Activated B cell treated with CpG ODN at 0.5 μM for 24 hours (primary cell): ENCODE measurements around the gene IFIT5. TPM values are rescaled to one million over a fixed set of nuclear protein-coding genes. Genes with fewer than 3 reads are reported as not detected.

Source experiments
- ATAC-seq: fragments of 200-7000 bp; cut with Tn5 transposase; one replicate; pipeline ENCODE4 v1.10.0; 2021; ENCODE audit warnings: low read depth, mild to moderate bottlenecking, moderate library complexity
- CTCF ChIA-PET: fragments of 350-600 bp; sonication (Branson Sonifier 250); formaldehyde crosslinking; loops from one replicate; lab custom pipeline; 2021; ENCODE audit warnings: antibody characterized with exemption; lab: Charles Lee
- POLR2A ChIA-PET: fragments of 350-600 bp; sonication (Branson Sonifier 250); formaldehyde crosslinking; loops from one replicate; lab custom pipeline; 2021; ENCODE audit warnings: antibody characterized with exemption; lab: Charles Lee
- DNase-seq: peaks from one replicate; pipeline ENCODE4 v3.0.0; 2022
- H3K27ac Mint-ChIP-seq: one replicate; pipeline ENCODE4 v1.8.0; 2020; ENCODE audit warnings: mixed read lengths
- H3K27me3 Mint-ChIP-seq: one replicate; pipeline ENCODE4 v1.8.0; 2021; ENCODE audit warnings: mixed read lengths
- H3K36me3 Mint-ChIP-seq: one replicate; pipeline ENCODE4 v1.8.0; 2021; ENCODE audit warnings: low read depth, mixed read lengths
- H3K4me1 Mint-ChIP-seq: one replicate; pipeline ENCODE4 v1.8.0; 2021; ENCODE audit warnings: mixed read lengths
- H3K4me3 Mint-ChIP-seq: one replicate; pipeline ENCODE4 v1.8.0; 2020; ENCODE audit warnings: mild to moderate bottlenecking, mixed read lengths
- H3K9me3 Mint-ChIP-seq: one replicate; pipeline ENCODE4 v1.8.0; 2020; ENCODE audit warnings: mixed read lengths
- intact Hi-C: fragments of 100-400 bp; cut with micrococcal nuclease; formaldehyde crosslinking; loops from one replicate; pipeline ENCODE4 v1.15.1; 2024
- total RNA-seq: library from RNA; stranded (reverse); gene quantifications from 2 replicates; pipeline ENCODE4 v1.2.3, GENCODE V29; 2022
- TF ChIP-seq, protein P1 (sequence below): fragments of 200-600 bp; IDR thresholded peaks from one replicate; pipeline ENCODE4 v1.8.0; 2022; ENCODE audit warnings: antibody characterized with exemption, mild to moderate bottlenecking

The IFIT5 gene
- total RNA-seq, 1 donor from 2014 or later = 21.3 TPM

DNA sequence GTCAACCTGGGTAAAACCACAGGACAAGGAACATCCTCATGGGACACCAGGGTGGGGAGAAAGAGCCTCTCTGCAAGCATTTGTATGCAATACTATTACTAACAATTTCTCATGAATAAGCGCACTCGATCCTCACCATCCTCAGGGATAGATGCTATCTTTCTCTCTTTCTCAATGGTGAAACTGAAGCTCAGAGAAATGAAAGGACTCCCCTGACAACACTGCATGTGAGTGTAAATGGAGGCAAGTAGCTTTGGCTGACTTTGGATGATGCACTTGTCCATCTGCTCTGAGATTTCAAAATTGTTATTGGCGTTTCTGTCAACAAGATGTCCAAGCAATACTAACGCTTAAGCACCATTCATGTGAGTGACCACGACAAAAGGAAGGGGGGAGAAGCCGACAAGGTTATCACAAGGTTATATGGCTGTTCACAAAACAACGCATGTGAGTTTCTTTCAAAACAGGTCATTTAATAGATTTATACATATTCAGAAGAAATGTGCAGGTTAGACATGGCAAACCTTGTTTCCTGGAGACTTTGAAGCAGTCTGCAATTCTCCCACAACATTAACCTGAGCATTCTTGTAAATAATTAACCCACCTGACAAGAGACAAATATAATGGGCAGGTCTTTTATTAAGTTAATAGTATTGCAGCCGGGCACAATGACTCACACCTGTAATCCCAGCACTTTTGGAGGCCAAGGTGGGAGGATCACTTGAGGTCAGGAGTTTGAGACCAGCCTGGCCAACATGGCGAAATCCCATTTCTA lies 54.0 kb downstream of the IFIT5 start:
- Mint-ChIP-seq H3K4me3 (no peak overlapping the region), H3K27me3 (no peaks in the 10 kb centered on the region), H3K4me1 (no peaks in the 10 kb centered on the region), H3K36me3 (no peaks in the 10 kb centered on the region), H3K27ac (no peak overlapping the region), H3K9me3 (no peaks in the 10 kb centered on the region)
- ChIA-PET POLR2A (no interaction called here), CTCF (no interaction called here)
- TF ChIP-seq, protein P1, sequence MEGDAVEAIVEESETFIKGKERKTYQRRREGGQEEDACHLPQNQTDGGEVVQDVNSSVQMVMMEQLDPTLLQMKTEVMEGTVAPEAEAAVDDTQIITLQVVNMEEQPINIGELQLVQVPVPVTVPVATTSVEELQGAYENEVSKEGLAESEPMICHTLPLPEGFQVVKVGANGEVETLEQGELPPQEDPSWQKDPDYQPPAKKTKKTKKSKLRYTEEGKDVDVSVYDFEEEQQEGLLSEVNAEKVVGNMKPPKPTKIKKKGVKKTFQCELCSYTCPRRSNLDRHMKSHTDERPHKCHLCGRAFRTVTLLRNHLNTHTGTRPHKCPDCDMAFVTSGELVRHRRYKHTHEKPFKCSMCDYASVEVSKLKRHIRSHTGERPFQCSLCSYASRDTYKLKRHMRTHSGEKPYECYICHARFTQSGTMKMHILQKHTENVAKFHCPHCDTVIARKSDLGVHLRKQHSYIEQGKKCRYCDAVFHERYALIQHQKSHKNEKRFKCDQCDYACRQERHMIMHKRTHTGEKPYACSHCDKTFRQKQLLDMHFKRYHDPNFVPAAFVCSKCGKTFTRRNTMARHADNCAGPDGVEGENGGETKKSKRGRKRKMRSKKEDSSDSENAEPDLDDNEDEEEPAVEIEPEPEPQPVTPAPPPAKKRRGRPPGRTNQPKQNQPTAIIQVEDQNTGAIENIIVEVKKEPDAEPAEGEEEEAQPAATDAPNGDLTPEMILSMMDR = no peak
- intact Hi-C loops = no loop called here
- ATAC-seq = no peak
- DNase-seq = no peak

DNA sequence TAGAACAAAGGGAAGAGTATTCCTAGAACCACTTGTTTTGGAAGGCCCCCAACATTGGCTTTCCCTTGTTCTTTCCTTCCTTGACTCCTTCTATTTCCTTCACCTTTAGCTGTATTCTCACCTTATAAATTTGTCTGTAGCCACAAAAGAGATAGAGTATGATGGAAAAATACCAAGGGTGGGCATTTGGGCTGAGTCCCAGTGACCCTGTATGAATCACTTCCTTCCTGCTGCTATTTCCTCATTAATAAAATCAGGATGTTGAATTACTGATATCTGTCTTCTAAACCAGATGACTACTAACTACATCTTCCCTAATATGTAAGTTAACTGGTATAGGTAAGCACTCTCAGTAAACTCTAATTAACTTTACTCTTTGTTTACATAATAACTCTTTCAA lies 55.1 kb downstream of the IFIT5 start:
- ATAC-seq (no peak), DNase-seq (no peak)
- H3K27ac Mint-ChIP-seq = no peak overlapping the region
- no peaks in the 10 kb centered on the region for H3K36me3 Mint-ChIP-seq
- TF ChIP-seq, protein P1 = no peak
- no peaks in the 10 kb centered on the region for H3K4me1 Mint-ChIP-seq
- H3K9me3 Mint-ChIP-seq = no peaks in the 10 kb centered on the region
- H3K4me3 Mint-ChIP-seq = no peak overlapping the region
- ChIA-PET CTCF (no interaction called here), POLR2A (no interaction called here)
- intact Hi-C loops = no loop called here
- H3K27me3 Mint-ChIP-seq = peaks cover 3% of the 10 kb centered on the region

Other genes starting within 250 kb of the IFIT5 start
- not detected in 2 replicates for gene CH25H, start 207.3 kb upstream of the IFIT5 start, total RNA-seq
- gene LIPA, start 162.8 kb upstream of the IFIT5 start, total RNA-seq = 32.8 and 35.3 TPM in 2 replicates
- 4.9 and 5.7 TPM in 2 replicates for gene IFIT2, start 112.5 kb upstream of the IFIT5 start, total RNA-seq
- gene IFIT3, start 86.6 kb upstream of the IFIT5 start, total RNA-seq = 3.2 TPM in 2 replicates
- gene IFIT1B, start 36.5 kb upstream of the IFIT5 start, total RNA-seq = not detected in 2 replicates
- 0.95 and 1.3 TPM in 2 replicates for gene IFIT1, start 21.9 kb upstream of the IFIT5 start, total RNA-seq
- gene SLC16A12, start 121.0 kb downstream of the IFIT5 start, total RNA-seq = not detected in 2 replicates
- 1.8 and 1.9 TPM in 2 replicates for gene PANK1, start 230.7 kb downstream of the IFIT5 start, total RNA-seq